ENCODE results near the gene TBC1D22A.

The TBC1D22A gene

DNA sequence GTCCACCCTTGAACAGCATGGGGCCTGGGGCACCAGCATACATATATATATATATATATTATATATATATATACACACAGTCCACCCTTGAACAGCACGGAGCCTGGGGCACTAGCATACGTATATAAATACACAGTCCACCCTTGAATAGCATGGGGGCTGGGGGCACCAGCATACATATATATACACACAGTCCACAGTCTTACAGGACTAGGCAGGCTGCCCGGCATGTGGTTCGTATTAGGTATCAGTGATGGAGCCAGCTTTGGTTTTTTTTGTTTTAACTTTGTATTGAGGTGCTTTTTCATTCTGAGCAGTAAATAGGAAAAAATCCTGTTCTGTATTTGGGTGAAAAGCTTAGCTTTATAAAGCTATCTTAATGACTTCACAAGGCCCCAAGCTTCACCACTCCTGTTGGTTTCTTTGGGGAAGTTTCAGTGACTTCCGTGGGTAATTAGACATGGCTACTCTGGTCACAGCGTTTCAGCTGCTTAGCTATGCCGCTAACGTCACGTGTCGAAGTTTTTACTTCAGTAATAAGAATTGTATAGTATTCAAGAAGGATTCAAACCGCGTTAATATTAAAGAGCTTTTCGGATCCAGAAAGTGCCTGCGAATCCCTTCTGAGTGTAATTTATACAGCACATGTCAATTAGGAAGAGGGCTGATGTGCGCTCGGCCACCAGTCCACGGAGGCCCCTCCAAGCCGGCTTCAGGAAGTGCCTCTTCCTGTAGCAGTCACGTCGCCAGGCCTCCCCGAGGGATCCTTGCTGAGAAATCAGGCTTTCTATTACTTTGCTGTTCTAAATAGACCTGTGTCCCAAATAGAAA is 179.7 kb downstream of the TBC1D22A start:
- no peak for DNase-seq

DNA sequence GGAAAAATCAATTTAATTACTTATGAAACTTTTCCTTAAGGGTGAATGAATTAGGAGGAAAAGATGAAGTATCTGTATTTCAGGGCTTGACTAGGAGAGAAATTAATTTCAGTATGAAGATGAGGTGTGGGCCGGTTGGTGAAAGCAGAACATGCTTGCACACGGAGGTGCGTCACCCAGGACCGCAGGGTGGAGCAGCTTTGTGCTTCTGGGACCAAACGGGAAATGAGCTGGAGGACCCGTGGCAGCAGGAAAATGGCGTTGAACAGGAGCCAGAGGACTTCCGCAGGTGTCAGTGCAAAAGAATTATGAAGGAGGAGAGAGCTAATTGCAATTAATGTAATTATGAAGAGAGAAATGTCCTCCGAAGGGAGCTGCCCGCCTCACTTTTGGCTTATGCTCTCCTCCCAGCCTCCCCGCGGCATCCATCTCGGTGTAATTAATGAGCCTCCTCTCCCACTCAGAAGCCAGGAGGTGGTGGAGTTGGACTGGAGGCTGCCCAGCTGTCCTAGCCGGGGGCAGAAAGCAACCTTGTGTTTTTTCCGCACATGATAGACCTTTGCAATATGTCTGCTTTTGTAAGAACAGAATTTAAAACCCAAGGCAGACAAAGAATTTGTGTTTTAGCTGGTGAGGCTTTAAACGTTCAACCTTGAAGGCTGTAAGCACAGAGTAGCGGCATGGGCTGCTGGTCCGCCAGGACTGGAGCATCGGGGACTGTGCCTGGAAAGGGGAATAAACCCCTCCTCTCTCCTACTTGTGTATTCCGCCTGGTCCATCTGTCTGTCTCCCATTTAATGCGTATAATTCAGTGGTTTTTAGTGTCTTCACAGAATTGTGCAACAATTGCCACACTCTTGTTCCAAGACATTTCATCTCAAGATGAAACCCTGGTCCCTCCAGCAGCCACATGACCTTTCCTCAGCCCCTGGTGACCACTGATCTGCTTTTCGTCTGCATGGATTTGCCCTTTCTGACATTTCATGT is 180.6 kb downstream of the TBC1D22A start:
- no peak for DNase-seq

DNA sequence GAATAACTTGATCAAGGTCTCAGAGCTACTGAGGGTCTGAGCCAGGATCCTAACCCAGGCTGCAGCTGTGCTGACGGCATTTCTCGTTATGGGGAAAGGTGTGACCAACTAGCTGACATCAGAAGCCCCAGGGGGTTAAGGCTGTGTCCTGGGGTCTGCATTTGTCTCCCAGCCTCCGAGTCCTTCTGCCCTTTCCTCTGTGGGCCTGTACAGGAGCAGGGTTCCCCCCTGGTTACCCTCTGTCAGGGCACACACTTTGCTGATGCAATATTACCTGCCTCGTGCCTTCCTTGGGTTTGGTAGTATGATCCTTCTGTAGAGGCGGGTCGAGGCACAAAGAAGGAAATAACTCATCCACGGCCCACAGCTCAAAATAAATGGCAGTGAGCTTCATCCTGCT is 183.0 kb downstream of the TBC1D22A start:
- DNase-seq, result no peak

DNA sequence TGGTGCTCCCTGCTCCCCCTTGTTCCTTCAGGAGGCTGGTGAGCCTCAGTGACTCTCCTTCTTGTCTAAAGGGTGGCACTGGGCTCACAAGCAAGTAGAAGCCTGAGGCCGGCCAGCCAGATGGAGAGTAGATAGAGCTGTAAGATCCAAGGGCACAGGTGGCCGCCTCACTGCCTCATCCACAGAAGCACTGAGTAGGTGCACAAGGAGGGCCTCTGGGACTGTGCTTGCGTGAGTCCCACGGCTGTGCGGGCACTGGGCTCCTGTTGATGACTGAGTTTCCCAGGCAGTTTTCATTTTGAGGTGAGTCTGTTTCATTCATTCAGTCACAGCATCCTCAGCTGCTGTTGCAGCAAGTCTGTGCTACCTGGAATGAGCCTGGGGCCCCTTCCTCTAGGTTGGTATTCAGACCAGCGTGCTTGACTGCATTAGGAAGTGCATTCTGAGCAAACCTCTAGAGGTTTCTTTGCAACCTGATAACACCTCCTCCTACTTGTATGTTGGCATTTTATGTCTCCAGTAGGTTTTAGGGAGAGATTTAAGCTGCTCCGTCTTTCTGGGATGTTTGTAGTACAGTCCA is 184.0 kb downstream of the TBC1D22A start:
- DNase-seq, result no peak

DNA sequence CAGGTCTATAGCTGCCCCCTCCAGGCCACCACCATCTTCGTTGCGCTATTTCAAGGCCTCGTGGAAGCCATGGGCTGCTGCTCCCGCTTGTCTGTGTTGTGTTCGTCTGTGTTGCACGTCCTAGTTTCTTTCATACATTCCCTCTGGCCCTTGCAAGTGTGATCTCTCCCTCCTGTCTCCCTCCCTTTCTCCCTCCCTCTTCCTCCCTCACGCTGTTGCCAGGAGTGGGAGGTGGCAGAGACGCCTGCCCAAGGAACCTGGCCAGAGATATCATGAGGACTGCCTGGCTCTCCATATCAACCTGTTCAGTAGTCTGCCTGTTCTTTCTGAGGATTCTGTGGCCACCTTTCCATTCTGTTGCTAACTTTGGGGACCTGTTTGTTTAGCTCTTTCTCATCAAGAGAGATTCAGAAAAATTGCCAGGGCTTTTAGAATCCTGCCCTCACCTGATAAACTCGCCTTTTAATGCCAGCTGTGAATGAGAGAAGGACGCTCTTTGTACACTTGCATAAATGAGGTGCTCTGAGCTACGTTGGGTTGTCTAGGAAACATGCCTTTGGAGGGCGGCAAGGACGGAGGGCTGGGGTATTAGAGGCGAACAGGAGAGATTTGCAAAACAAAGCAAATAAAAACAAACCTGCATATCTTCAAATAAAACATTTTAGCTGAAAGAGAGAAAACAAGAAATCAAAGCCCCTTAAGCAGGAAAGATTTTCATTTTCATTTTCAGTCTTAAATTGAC is 185.2 kb downstream of the TBC1D22A start:
- DNase-seq, result no peak

DNA sequence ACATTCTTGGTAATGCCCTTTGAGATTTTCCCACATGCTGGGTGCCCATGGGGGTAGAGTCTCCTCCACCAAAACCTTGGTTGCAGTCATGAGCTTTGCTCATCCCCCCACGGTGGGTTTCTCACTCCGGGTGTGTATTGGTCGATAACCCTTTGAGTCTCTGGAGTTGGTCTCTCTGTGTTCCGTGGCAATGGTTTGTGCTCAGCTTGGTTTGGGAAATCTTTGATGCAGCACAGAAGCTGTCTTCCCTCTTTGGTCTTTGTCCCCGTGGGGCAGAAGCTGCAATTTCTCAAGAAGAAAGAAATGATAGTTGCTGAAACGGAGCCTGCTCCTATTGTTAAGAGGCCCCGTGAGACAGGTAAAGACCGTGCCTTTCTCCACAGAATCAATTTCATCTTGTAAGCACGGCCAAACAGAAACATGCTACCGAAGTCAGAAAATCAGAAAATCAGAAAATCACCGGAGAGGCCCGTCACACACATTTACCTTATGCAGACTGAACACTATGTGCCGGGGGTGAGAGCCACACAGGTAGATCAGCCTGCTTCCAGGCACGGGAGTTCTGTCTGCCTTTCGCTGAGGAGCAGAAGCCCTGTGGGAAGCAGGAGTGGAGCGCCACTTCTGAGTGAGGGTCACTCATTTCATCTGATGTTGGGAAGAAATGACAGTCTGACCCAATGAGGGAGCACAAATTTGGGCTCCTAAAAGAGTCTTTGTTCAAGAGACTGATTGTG is 186.1 kb downstream of the TBC1D22A start:
- no peak for DNase-seq

DNA sequence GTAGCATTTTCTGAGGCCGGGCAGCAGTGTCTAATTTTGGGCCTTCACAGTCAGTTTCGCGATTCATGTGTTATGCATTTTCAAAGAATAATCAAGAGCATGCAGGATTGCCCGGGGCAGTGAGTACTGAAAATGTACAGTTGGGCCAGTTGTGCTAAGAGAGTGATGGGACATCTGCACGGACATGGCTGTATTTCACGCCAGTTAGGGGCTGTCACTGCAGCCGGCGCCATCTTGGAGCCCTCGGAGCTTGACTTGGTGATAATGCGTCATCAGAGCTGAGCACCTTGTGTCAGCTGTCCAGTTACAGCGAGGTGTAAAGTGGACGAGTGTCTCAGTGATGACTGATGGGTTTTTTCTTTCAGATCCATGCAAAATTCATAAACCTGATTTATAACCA is 188.9 kb downstream of the TBC1D22A start:
- no peak for DNase-seq

DNA sequence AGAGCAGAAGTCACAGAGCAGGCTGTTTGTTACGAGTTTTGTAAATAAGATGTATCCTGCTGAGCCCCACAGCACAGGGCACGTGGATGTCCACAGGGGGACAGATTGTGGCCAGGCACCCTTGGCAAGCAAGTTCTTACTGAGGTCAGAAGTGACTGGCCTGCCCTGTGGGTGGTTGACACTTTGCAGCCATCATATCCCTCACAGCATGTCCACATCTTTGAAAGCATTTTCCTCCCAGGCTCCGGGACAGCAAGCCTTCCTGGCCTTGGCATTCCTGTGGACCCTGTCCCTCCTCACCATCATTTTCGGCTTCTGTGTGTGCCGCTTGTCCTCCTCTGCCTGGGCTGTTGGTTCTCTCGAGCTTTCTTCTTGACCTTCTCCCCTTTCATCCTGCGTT is 189.5 kb downstream of the TBC1D22A start:
- DNase-seq, result no peak

DNA sequence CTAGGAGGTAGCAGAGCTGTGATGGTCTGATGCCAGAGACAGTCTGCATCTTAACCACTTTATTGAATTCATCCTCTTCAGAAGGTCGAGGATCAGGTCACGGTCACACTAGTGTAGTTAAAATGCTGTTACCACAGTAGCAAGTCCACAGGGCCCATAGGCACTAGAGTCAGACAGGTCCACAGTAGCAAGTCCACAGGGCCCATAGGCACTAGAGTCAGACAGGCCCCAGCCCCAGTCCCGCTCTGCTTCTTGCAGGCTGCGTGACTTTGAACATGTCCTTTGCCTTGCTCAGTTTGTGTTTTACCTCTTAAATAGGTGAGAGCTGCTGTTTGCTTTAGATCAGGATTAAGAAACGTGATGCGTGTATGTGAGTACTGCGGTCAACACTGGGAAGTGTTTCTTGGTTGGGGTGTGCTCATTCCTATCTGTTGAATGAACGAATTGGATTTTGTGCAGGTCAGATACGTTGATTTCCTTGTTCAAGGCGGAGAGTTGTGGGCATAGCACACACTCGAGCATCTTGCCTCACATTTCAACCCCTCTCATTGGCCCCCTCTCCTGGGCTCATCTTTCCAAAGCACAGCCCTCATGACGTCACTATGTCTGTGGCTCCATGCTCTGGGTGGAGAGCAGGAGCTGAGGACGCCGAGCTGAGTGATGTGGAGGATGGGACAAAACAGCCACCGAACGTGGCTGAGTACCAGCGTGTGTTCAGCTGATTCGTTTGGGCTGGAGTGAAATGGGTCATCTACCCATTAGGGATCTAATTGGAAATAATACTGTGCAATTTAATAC is 191.7 kb downstream of the TBC1D22A start:
- DNase-seq, result no peak

DNA sequence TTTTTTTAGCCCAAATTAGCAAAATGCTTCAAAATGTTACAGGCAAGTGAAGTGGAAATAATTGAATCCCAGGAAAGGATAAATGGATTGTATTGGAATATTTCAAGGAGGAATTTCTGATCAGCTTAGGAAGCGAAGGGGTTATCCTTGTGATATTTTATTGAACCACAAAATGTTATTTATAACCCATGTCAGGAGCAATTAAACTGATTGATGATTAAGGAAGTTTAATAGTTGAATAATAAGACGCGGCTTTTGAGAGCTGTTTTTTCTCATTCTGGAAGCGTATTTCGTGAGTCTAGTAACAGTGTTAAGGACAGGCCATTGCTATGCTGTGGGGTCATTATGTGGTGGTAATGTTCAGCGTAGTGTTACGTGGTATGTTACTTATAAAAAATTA is 192.3 kb downstream of the TBC1D22A start:
- DNase-seq, result no peak

DNA sequence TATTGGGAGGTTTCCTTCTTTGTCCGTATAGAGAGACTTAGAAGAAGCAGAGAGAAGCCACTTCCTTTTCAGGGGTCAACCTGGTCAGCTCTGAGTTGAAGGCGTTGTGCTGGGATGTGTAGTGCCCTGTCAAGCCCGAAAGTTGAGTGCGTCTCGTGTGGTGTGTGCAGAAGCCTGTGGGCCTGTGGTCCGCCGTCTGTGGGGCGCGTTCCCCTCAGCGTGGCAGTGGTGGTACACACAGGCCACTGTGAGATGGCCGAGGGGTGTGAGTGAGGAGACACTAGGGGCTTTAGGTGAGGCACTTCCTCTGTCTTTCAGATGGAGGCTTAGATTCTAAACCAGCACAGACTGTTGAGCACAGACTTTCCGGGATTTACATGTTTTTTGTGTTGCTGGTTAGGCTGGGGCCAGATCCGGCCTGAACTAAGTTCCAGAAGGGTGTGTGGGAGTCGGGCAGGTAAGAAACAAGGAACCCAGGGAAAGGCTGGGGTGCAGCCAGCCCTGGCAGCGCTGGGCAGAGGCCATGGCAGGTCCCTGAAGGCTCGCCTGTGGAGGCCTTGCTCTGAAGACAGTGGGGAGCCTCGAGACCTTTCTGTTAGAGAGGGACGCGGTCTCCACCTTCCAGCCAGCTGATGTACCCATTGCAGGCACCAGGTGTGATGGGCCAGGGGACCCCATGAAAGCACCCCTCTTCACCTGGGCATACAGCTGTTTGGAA is 194.2 kb downstream of the TBC1D22A start:
- no peak for DNase-seq

DNA sequence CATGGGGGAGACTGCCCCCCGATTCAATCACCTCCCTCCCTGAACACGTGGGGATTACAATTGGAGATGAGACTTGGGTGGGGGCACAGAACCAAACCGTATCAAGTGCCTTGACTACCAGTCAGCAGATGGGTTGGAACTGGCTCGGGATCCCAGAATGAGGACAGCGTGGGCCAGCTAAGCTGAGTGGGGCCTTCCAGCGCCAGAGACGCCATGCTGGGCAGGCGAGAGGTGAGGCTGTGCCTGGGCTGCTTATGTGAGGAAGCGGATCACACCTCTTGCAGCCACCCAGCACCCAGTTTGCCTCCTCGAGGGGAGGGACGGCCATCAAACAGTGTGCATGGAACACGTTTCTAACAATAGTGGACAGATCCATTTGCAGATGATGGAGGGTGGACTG is 195.1 kb downstream of the TBC1D22A start:
- no peak for DNase-seq

DNA sequence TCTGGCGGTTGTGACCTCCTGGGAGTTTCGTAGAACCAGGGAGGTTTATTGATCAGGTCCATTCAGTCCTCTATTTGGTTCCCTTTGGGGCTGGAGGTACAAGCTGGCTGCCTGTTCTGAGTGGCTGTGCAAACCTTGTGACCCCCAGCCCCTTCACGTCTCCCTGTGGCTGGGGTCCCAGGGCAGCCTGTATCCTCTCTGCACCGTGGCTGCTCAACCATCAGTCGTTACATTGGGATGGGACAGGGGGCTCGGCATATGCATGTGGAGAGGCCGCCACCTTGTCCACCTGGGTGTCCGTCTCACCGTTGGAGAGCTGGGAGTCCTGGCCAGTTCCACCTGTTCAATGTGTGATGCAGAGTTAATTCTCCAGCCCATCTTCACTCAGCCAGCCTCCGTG is 195.7 kb downstream of the TBC1D22A start:
- DNase-seq, result no peak

DNA sequence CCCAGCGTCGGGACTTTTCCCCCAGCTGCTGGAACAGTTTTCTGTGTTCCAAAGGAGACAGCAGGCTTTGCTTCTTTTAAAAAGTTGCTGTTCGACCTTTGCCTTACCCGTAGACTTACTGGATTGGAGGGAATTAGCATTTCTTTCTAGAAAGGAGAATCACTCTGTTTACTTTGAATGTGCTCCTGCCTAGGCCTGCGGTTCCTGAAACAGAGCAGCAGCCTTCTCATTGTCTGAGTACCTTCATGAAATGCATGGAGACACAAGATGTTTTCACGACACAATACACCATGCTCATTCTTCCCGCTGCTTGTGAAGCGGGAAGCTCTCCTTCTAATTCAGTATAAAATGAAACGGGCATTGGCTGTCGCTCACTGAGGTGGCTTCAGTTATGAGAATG is 196.2 kb downstream of the TBC1D22A start:
- no peak for DNase-seq

DNA sequence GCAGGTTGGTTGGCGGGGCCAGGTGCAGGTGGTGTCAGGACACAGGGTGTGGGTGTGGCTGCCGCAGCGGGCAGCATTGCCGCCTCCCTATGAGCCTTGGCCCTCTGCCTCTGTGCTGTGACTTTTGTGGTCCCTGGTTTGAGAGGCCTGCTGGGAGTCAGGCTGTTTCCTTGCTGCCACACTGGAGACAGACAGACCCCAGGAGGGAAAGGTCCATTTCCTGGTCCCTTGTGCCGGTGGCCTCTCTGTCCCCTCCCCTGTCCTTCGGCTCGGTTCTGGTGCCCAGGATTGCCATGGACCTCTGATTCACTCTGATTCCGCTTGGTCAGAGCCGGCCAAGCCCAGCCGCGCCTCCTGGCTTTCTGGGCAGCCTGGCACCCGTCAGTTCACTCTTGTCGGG is 196.9 kb downstream of the TBC1D22A start:
- DNase-seq, result no peak

DNA sequence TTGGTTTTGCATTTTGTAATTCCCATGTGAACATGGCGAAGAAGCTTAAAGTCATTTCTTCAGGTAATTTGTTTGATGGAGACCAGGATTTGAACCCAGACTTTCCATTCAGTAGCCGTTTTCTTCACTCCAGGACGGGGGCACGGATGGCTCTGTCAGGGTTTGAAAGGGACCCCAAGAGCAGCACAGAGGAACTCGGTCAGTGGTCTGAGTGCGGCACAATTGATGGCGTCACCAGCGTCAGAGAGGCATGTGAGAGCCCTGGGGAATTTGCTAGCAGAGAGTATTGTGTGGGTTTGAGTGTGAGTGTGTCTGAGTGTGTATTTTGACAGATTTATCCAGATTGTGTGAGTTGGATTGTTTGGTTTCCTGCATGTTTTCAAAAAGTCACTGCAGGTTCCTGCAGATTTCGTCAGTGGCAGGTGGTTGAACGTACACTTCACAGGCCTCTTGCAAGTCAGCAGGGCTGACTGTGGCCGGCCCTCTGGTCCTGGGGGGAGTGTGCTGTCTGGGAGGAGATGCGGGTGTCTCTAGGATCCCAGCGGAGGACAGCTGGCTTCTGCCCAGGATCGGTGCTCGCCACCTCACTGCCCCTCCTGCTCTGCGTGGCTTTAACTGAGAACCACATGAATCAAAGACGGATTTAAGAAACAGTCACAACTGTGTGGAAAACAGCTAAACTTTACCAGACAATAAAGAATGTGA is 199.3 kb downstream of the TBC1D22A start:
- no peak for DNase-seq

DNA sequence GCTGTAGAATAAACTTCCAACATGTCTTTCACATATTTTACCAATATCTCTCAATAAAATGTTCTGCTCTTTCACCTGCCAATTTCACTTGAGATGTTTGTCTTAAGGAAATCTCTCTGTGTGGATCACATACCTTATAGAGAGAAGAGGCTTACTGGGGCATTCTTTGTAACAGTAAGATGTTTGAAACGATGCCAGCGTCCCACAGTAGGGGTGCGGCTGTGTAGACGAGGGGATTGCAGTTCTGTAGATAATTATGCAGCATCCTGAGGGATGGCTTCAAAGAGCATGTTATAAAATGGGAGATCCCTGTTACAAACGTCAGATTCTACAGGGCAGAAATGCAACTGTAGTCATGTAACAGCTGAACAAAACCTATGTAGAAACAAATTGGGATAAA is 200.0 kb downstream of the TBC1D22A start:
- no peak for DNase-seq

DNA sequence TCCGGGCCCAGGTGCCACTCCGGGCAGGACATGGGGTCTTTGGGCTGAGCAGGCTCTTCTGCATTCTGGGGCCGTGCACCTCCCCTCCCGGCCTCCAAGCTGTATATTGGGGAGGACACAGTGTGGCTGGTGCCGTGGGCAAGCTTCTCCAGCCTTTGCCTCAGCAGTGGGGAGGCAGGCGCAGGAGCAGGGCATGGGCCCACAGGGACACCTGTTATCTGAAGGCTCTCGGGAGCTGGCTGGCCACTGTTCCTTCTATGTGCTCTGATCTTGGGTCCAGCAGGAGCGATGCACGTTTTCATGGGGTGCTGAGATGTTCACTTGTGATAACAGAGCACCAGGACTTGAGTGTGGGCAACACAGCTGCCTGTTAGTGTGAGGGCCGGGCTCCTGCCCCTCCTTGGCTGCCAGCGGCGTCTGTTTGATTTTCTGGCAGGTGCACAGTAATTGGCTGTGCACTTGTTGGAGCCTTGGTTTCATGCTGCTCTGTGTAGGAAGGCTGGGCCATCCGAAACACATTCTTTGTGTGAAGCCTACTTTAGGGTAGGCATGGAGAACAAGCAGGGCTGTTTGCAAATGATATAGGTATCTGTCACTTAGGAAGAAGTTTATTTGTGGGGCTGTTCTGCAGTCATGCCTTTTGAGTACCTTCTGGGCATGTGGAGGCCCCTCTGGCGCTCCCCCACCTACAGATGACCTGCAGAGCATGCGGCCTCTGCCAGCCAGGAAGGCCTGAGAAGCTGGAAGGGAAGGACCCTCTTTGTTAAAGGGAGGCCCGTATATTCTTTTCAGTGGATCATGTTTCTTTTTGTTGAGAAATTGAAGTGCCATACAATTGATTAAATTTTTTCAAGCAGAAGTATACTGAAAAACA is 201.5 kb downstream of the TBC1D22A start:
- DNase-seq, result no peak
